GM18858 (cell line): ENCODE data around the gene NIPBL.
"Not testable (repeated sequence)": the region's sequence is repeated elsewhere in the genome, so short reads cannot be mapped to it uniquely, and the experiment has no call there.

Source experiments
- ATAC-seq: cut with Tn5 transposase; IDR thresholded peaks from one replicate; pipeline ENCODE4 v1.9.1; 2021; ENCODE audit not compliant: unreplicated experiment

Gene NIPBL

GRCh38 chr5:37015795-37016666 is 139.5 kb downstream of the NIPBL start:
- no peak for ATAC-seq

GRCh38 chr5:37028910-37029309 is 152.3 kb downstream of the NIPBL start:
- no peak for ATAC-seq

DNA sequence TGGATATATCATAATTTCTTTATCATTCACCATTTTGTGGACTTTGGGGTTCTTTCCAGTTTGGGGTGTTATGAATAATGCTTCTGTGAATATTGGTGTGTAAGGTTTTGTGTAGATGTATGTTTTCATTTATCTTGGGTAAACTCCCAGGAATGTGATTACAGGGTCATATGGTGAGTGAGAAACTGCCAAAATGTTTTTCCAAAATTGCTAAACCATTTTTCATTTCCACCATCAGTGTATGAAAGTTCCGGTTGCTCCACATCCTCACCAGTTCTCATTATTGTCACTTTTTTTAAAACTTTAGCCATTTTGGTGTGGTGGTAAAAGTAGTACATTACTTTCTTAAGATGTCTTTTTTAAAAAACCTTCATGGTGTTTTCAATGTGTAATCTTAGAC is 152.9 kb downstream of the NIPBL start:
- no peak for ATAC-seq

- ATAC-seq, result no peak
These were observed 158.4 kb downstream of the NIPBL start for GRCh38 chr5:37034955-37035354.

GRCh38 chr5:37037840-37038239 is 161.3 kb downstream of the NIPBL start:
- no peak for ATAC-seq

GRCh38 chr5:37039824-37040223 is 163.3 kb downstream of the NIPBL start:
- ATAC-seq, result no peak

DNA sequence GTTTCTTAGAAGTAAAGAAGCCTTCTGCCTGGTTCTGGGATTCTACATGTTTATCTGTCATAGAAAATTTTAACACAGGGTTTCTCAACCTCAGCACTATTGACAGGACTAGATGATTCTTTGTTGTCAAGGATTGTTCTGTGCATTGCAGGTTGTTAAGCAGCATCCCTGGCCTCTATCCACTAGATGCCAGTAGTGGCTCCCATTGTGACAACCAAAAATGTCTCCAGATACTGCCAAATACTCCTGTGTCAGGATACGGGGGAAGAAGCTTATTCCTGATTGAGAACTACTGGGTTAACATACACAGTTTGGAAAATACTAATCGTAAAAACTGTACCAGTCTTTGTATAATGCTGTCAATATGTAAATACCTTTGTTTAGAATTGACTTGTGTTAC is 167.1 kb downstream of the NIPBL start:
- no peak for ATAC-seq

DNA sequence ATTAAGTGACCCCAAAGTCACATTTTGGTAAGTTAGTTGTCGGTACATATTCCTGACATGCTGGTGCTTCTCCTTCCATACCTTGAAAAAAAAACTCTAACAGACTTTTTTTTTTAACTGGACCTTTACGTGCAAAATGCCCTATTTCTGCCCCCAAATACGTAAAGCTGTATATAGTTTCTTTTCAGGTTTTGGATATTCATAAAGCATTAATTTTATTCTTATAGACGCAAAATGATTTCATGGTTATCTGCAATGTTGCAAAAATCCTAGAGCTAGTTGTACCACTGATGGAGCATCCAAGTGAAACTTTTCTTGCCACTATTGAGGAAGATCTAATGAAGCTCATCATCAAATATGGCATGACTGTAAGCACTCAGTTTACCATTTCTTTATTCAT is 167.6 kb downstream of the NIPBL start:
- no peak for ATAC-seq

GRCh38 chr5:37045703-37046102 is 169.1 kb downstream of the NIPBL start:
- ATAC-seq, result no peak

GRCh38 chr5:37047947-37048346 is 171.4 kb downstream of the NIPBL start:
- ATAC-seq, result no peak

DNA sequence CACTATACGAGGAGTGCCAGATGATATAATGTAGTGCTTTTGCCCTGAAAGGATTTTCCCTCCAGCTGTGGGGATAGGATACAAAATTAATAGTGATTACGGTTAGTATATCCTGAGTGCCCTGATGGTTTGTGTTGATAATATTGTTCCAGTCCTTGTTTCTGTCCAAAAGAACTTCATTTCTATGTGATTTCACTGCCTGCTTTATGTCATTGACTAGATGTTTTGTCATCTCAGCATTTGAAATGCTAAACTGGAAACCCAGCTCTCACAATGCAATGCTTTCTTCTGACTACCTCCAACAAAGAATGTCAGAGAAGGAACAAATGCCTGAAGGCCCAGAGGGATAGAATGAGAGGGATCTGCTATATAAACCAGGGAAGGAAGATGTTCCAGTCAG is 177.8 kb downstream of the NIPBL start:
- ATAC-seq, result no peak

DNA sequence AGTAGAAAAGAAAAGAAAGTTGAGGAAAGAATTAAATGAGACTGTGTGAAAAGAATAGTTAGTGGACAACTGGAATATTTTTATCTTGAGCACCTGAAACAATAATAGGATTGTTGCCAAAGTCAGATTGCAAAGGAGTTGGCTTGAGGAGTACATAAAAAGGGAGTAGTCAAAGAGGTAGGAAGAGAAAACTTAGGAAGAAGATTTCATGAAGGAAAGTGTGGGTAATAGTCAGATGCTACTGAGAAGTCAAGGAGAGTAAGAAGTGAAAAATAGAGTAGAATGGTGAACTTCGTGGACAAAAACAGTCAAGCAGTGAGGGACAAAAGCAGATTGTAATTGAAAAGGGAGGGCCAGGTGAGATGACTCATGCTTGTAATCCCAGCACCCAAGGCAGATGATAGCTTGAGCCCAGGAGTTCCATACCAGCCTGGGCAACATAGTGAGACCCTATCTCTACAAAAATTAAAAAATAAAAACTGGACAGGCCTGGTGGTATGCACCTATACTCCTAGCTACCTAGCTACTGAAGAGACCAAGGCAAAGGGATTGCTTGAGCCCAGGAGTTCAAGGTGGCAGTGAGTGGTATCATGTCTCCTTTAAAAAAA is 178.9 kb downstream of the NIPBL start:
- no peak for ATAC-seq

DNA sequence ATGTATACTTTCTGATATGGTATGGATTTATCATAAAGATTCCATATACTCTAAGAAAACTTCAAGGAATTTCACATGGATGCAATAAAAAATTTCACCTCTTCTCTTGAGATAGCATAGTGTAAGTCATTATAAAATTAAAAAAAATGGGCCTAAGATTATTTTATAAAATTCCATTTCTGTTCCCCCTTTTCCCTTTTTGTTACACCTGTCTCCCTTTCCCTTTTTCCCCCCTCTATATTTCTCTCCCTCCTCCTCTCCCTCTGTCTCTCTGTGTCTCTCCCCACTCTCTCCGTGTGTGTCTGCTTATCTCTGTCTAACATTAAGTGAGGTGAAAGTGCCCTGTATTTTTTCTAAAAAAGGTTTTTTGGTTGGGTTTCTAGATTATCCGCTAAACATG is 180.2 kb downstream of the NIPBL start:
- no peak for ATAC-seq

GRCh38 chr5:37060030-37060429 is 183.5 kb downstream of the NIPBL start:
- ATAC-seq, result no peak

DNA sequence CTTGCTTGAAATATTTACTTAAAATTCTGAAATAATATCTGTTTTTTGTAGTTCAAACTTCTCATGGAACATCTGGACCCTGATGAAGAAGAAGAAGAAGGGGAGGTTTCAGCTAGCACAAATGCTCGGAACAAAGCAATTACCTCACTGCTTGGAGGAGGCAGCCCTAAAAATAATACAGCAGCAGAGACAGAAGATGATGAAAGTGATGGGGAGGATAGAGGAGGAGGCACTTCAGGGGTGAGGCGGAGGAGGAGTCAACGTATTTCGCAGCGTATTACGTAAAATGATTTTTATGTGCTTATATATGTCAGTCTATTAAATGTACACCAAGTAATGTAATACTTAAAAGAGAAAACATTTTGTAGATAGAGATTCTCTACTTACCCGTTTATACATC is 187.2 kb downstream of the NIPBL start:
- no peak for ATAC-seq

DNA sequence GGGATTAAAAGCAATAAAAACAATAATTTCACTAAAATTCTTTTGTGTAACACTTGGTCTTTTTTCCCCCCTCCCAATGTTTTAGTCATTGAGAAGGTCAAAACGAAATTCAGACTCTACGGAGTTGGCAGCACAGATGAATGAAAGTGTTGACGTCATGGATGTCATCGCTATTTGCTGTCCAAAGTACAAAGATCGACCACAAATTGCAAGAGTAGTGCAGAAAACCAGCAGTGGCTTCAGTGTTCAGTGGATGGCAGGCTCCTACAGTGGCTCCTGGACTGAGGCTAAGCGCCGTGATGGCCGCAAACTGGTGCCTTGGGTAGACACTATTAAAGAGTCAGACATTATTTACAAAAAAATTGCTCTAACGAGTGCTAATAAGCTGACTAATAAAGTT is 187.9 kb downstream of the NIPBL start:
- ATAC-seq, result no peak

DNA sequence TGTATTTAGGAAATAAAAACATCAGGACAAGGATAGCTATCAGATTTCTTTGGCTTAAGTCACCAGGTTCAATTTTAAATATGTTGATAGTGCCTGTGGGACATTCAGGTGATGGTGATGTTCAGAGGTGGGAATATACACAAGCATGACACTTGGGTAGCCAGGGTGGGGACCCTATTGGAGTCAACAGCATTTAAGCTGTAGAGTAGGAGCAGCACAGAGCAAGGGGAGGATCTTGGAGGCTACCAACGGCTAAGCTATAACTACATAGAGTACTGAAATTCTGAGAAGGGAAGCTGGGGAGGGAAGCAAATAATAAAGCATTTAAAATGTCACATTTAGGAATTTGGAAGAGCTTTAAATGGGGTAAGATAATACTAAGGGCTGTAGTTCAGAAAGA is 194.9 kb downstream of the NIPBL start:
- ATAC-seq, result no peak

DNA sequence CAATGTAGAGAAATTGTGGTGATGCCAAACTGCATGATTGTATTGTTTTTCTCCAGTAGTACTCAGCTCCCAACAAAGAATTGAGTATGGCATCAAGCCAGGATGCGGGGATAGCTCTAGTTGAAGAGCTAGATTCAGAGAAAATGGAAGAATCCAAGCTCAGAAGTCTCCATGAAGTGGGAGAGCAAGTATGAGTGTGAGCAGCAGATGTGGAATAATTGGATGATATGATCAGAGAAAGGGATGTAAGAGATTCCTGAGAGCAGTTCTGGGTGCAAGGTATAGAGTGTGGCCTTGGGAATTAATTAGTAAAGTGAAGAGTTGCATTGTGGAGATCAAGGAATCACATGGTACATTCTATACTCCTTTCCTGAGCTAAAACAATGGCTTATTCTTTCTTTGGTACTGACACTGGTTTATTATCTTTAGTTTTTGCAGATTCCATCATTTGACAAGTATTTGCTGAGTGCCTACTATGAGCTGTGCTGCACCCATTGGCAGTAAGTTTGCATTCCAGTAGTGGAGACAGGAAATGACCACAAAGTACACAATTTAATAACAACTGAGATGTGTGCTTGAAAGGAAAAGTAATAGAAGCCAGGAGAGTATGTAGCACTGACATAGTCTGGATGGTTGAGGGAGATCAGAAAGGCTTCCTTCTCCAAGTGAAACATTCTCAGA is 195.5 kb downstream of the NIPBL start:
- ATAC-seq, result no peak

DNA sequence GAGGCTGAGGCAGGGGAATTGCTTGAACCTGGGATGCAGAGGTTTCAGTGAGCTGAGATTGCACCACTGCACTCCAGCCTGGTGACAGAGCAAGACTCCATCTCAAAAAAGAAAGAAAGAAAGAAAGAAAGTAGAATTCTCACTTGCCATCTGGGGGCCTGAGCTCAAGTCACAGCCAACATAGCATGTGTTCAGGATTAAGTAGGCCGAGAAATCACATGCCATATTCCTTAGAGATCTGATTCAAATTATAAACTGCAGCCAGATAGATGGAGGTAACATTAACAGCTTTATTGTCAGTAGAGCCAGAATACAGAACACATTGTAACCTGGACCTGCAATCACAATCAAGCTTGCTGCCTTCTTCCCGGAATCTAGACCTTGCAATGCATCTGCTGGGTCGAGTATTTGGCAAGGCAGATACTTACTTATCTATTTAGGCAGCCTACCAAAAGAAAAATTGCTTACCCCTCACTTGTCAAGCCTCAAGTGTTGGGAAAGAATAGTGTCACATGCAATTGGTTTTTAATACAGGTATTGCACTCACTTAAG is 198.9 kb downstream of the NIPBL start:
- no peak for ATAC-seq

- ATAC-seq, result no peak
These were observed 200.6 kb downstream of the NIPBL start for GRCh38 chr5:37077146-37077545.

- ATAC-seq, result no peak
These were observed 204.1 kb downstream of the NIPBL start for GRCh38 chr5:37080697-37081096.

GRCh38 chr5:37082977-37083376 is 206.4 kb downstream of the NIPBL start:
- ATAC-seq, result not testable (repeated sequence)
